ENCODE results near the gene MYO3B.

MYO3B gene

GRCh38 chr2:170255137-170255536, 77.2 kb downstream of the MYO3B start:
- POLR2A ChIA-PET: no interaction called here
- TF ChIP-seq CTCF (IDR thresholded peaks at IDR 0.05; ENCODE audit: insufficient read depth, low read length, missing control alignments): no peak
- DNase-seq (ENCODE audit: low read depth, low spot score): no peak
- no peak overlapping the region for H3K4me3 ChIP-seq (ENCODE audit: low read depth, low read length)
- CTCF ChIA-PET: no interaction called here

GRCh38 chr2:170255971-170256370, 78.0 kb downstream of the MYO3B start:
- CTCF ChIA-PET: no interaction called here

GRCh38 chr2:170258382-170258781, 80.4 kb downstream of the MYO3B start:
- POLR2A ChIA-PET: no interaction called here
- TF ChIP-seq CTCF (IDR thresholded peaks at IDR 0.05; ENCODE audit: insufficient read depth, low read length, missing control alignments): no peak

More at GRCh38 chr2:170255971-170256370, 78.0 kb downstream of the MYO3B start:
- POLR2A ChIA-PET: no interaction called here
- DNase-seq (ENCODE audit: low read depth, low spot score): no peak
- no peak for TF ChIP-seq CTCF (IDR thresholded peaks at IDR 0.05; ENCODE audit: insufficient read depth, low read length, missing control alignments)
- H3K4me3 ChIP-seq (ENCODE audit: low read depth, low read length): no peak overlapping the region

GRCh38 chr2:170260188-170260587, 82.2 kb downstream of the MYO3B start:
- POLR2A ChIA-PET: no interaction called here
- no peak for DNase-seq (ENCODE audit: low read depth, low spot score)
- CTCF ChIA-PET: no interaction called here
- H3K4me3 ChIP-seq (ENCODE audit: low read depth, low read length): no peak overlapping the region
- no peak for TF ChIP-seq CTCF (IDR thresholded peaks at IDR 0.05; ENCODE audit: insufficient read depth, low read length, missing control alignments)

More at GRCh38 chr2:170258382-170258781, 80.4 kb downstream of the MYO3B start:
- no peak for DNase-seq (ENCODE audit: low read depth, low spot score)
- no peak overlapping the region for H3K4me3 ChIP-seq (ENCODE audit: low read depth, low read length)
- CTCF ChIA-PET: no interaction called here

GRCh38 chr2:170261566-170261965, 83.6 kb downstream of the MYO3B start:
- no peak for TF ChIP-seq CTCF (IDR thresholded peaks at IDR 0.05; ENCODE audit: insufficient read depth, low read length, missing control alignments)
- POLR2A ChIA-PET: no interaction called here
- CTCF ChIA-PET: no interaction called here

GRCh38 chr2:170262343-170262742, 84.4 kb downstream of the MYO3B start:
- TF ChIP-seq CTCF (IDR thresholded peaks at IDR 0.05; ENCODE audit: insufficient read depth, low read length, missing control alignments): no peak
- POLR2A ChIA-PET: no interaction called here

More at GRCh38 chr2:170261566-170261965, 83.6 kb downstream of the MYO3B start:
- H3K4me3 ChIP-seq (ENCODE audit: low read depth, low read length): no peak overlapping the region
- DNase-seq (ENCODE audit: low read depth, low spot score): no peak

More at GRCh38 chr2:170262343-170262742, 84.4 kb downstream of the MYO3B start:
- no peak for DNase-seq (ENCODE audit: low read depth, low spot score)
- no peak overlapping the region for H3K4me3 ChIP-seq (ENCODE audit: low read depth, low read length)
- CTCF ChIA-PET: no interaction called here

Measured in AG04449 (cell line).